Stimulated activated CD4-positive, alpha-beta T cell treated with anti-CD3 and anti-CD28 coated beads, Interleukin-15, amount 100 ng/mL, for 24 hours (primary cell): ENCODE data around the gene MYO1B.

ENCODE experiments used
- DNase-seq: peaks from one replicate; pipeline ENCODE4 v3.0.0-alpha.2; 2020

The MYO1B gene

DNA sequence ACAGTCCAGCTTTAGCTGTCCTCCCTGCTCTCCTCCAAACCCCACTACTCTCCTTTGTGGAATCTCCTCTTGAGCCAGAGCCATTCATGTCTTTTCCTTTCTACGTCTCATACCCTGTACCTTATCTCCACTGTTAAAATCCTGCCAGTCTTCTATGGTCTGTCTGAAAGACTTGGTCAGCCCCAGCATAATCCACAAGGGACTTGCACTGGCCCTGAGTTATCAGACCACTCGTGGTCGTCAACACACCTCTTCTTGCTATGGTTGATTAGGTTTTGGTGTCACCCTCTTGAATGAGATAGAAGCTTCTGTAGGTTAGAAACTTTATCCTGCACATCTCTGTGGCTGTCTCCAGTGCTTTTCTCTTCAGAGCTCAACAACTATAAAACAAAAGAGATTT, 56.8 kb downstream of the MYO1B start:
- no peak for DNase-seq

DNA sequence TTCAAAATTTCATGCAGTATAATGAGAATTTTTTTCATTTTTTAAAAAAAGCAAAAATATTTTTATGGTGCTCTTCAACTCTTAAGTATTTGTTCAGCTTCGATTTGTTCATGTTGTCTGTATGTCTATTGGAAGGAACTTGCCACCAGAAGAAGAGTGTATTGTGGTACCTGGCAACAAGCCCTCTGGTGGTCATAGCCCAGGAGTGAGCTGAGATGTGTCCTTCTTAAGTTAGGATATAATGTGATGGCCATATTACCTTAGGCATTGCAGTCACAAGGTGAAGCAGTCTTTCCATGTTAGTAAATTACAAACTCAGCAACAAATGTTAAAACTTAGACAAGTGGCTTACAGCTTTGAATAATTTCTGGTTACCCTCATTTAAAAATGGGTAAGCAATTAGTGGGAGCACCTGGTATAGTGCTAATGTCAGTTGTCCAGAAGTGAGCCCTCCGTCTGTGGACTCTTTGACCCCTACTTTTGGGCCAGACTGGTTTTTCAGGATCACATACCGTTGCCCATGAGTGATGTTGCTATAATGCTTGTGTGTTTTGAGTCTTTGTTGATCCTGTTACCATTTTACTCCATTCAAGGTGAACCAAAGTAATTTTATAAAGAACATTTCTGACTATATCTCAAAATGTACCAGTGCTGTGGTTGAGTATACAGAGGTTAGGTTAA, 57.4 kb downstream of the MYO1B start:
- DNase-seq, result peak; percentile 14

- no peak for DNase-seq
These were observed 58.2 kb downstream of the MYO1B start for GRCh38 chr2:191303140-191304005.

DNA sequence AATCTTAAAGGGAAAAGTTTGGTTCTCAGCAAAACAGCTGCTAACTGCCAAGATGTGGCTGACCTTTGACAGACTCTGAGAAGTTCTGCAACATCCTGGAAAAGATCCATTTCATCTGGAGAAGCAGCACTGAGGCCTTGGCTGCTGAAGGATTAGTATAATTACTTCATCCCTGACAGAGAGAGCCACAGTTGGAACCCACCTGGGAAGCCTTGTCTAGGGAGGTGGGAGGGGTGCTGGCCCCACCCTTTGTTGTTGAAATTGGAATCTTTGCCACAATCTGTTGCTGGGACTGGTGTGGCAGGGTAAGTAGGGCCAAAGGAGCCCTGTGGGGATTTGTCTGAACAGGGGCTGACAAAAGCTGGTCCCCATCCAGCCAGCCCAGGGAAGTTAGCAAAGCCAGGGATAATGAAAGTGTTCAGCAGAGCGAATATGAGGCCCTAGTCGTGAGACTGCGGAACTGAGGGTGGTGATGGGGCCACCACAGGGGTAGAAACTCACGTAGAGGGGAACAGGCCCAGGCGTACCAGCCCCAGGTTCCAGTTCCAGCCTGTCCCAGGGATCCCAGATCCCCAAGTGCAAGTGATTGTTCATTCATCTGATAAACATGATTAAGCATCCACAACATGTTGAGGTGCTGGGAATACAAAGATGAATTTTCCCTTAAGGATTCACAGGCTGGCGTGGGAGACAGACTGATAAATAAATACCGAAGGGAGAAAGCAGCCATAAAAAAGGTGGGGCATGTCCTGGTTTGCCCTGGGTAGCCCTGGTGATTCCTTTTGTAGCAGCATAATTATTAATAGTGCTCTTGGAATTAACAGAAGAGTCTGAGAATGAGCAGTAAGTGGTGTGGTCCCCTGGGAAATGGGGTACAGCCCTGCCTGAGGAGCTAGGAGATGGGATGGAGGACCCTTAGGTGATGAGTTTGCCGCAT, 60.0 kb downstream of the MYO1B start:
- DNase-seq, result no peak

DNA sequence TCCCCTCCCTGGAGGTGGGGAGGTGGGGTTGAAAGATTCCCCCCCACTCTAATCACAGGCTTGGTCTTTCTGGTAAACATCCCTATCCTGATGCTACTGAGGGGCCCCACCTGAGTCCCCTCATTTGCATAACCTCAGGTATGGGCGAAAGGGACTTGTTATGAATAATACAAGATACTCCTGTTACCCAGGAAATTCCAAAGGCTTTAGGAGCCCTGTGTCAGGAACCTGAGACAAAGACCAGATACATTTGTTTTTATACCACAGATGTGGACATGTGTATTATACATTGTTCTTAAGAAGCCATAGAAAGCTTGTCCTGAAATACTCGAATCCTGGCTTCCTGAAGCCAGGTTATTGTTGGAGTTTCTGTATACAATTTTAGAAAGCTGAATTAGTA, 62.8 kb downstream of the MYO1B start:
- DNase-seq, result no peak

DNA sequence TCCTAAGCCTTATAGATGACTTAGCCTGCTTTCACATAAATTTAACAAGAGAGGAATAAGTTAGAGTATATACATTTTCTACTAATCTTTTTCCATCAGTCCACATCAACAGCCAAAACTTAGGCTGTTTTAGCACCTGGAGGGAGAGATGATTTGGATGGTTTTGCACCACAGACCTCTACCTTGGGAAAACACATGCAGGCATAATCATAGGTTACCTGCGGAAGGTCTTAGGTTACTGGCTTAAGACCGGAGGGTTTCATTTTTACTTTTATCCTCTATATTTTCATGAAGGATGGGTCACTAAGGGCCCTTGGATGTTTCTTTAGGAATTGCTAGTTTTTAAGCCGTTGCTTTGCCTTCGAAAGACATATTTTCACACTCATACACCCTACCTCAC, 66.0 kb downstream of the MYO1B start:
- no peak for DNase-seq

- DNase-seq, result no peak
These were observed 66.4 kb downstream of the MYO1B start for GRCh38 chr2:191311627-191312026.

DNA sequence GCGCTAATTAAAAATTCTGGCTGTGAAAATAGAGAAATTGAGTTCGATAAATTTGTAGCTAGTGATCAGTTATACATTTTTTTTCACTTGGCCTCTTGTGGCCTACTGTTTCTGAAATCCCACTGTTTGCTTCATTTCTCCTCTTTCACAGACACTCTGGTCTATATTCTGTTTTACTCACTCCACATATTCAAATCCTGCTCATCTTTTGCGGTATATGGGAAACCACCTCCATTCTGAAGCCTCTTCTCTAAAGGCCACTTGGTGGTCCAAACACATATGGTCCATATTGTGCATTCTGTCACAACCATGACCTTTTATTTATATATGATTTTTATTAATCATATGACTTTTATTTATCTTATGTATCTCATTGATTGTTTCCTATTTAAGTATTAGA, 67.0 kb downstream of the MYO1B start:
- DNase-seq, result no peak

DNA sequence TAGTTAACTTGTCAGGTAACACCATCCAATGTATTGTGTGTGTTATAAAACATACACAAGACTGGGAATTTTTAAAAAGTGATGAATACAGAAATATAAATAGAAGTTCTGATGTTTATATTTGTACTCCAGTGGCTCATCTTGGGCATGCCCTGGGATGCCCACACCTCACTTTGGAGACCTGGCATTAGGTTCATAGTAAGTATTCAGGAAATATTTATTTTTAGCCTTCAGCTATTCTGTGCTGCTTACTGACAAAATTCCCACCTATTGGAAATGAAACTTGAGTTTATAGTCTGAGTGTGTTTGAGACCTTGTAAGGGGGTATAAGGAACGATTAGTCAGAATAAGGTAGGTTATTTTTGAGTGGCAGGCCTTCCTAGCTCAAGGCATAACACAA, 67.5 kb downstream of the MYO1B start:
- DNase-seq, result no peak

DNA sequence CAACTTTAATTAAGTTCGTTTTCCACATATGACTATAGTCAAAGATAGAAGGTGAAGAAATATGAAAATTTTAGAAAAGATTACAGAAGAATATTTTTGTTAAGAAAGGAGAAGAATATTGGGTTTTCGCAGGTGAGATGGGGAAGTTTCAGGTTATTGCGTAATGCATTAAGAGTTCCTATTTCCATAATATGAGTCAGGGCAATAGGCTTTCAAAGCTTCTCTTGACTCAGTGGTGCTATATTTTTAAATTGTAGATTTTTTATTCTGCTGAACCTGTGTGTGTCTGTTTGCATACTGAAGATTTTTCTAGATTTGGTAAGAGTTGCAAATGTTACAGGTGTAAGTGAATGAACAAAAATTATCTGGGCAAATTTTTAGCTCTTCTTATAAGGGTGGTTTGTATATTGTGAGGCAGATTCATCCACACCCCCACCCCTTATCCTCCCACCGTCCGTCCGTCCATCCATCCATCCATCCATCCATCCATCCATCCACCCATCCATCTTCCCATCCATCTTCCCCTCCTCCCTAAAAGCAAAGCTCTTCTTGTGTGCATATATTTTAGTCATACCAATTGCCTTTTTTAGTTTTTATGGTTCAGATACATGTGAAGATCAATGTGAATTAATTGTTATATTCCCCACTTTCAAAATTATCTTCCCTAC, 69.6 kb downstream of the MYO1B start:
- DNase-seq, result no peak

DNA sequence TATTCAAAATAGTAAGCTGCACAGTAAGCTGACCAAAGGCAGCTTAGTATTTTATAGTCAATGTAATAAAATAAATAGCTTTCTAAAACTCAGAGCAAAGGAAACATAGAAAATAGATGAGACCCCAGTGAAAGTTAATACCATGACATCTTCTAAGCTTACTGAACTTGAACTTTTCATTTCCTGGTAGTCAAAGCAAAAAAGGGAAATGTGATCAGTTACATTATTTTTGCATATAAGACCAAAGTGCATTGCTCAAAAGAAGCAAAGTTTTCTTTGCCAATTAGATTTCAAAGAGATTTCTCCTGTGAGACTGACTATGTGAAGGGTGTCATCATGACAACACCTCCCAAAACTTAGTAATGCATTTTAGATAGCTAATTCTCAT, 70.2 kb downstream of the MYO1B start:
- no peak for DNase-seq

DNA sequence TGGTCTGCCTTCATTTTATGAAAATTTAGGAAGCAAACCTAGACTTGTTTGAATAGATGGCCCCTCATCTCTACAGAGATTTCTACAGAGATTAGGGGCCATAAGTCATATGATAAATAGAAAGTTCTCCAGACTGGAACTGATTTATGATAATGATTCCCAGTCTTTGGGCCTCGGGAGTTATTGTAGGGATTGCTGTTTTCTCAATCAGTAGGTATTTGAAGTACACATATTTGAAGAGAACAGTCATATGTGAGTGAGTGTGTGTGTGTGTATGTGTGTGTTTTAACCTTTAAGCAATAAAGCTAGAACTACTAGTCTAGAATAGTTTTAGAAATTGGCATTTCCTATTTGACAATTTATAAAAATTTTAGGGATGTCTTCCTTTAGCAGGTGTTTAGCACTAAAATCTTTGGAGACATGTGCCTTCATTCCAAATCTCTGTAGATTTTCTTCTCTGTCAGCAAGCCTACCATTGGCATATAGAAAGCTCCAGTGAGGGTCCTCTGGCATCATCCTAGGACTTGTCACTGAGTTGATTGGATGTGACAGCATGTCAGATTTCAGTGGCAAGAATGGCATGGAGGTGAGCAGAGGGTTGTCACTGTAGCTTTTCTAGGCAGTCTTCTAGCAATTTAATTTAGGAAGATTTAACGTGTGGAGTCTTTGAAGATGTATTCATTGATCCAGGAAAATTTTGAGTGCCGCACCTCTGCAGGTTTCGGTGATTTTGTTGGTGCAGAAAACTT, 71.2 kb downstream of the MYO1B start:
- DNase-seq, result no peak

GRCh38 chr2:191318037-191318728, 73.0 kb downstream of the MYO1B start:
- DNase-seq, result no peak

GRCh38 chr2:191318729-191319078, 73.5 kb downstream of the MYO1B start:
- DNase-seq, result no peak

DNA sequence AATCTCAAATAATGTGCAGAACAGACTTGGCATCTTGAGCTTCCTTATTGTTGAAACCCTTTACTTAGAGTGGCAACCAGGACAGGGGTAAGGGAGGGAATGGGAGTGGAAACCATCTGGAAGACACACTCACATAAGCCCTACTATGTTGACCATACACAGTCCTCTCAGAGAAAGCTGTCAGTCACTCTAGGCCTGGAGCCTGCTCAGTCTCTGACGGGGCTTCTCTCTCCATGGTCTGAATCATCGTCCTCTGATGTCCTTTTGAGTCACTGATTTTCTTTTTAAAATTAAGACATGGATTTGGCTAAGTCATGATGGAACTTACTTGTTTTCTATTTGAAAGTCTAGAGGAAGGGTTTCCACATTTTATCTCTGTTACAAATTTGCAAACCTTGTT, 74.0 kb downstream of the MYO1B start:
- no peak for DNase-seq

- no peak for DNase-seq
These were observed 75.7 kb downstream of the MYO1B start for GRCh38 chr2:191320881-191321280.

GRCh38 chr2:191321861-191322662, 76.9 kb downstream of the MYO1B start:
- DNase-seq, result peak; percentile 16

GRCh38 chr2:191322828-191323506, 77.8 kb downstream of the MYO1B start:
- DNase-seq, result no peak

DNA sequence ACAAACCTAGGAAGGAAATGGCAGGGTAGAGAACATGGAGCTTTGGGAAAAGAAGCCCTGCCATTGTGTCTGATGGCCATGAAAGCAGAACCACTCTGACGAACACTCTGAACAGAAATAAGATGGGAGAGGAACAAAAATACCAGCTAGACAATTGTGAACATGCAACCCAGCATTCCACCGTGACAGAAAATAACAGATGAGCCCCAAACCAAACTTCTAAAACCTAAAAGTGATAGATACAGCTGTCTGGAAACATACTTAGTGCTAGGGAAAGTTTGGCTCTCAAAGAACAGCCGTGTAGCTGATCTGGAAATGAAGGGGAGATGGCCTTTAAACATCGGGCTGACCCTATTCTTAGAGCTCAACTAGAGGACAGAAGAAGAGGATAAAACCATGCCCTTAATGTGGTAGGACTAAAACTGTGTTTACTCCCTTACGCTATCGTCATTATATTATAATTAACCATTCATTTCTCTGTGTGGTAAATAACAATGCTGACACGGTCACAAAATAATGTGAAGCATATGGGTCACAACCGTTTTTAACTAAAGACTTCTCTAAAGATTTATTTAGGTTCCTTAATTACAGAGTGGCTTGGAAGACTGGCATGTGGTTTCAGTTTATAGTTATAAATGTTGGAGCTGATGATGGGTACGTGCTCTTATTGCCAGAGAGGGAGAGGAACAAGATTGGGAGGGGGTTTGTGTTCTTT, 80.6 kb downstream of the MYO1B start:
- no peak for DNase-seq
